HFFc6 (cell line): Measurements from ENCODE around the gene MRPL1. TPM values are rescaled to one million over a fixed set of nuclear protein-coding genes. Genes with fewer than 3 reads are reported as not detected.

Experiments
- DNase-seq: peaks from one replicate; pipeline ENCODE4 v3.0.0-alpha.2; 2018
- H3K27ac Mint-ChIP-seq: 2 replicates; pipeline ENCODE4 v1.8.0; 2020; ENCODE audit warnings: mild to moderate bottlenecking, mixed read lengths
- H3K27me3 Mint-ChIP-seq: 2 replicates; pipeline ENCODE4 v1.8.0; 2021; ENCODE audit warnings: mild to moderate bottlenecking, moderate library complexity, mixed read lengths; ENCODE audit not compliant: insufficient read depth
- H3K36me3 Mint-ChIP-seq: 2 replicates; pipeline ENCODE4 v1.8.0; 2021; ENCODE audit warnings: low read depth, mixed read lengths
- H3K4me1 Mint-ChIP-seq: 2 replicates; pipeline ENCODE4 v1.8.0; 2020; ENCODE audit warnings: low read depth, mixed read lengths
- H3K4me3 Mint-ChIP-seq: 2 replicates; pipeline ENCODE4 v1.8.0; 2020; ENCODE audit warnings: mild to moderate bottlenecking, moderate library complexity, mixed read lengths
- H3K9me3 Mint-ChIP-seq: 2 replicates; pipeline ENCODE4 v1.8.0; 2020; ENCODE audit warnings: mild to moderate bottlenecking, mixed read lengths
- CTCF ChIP-seq: fragments of 200-600 bp; sonication (generic); IDR thresholded peaks from 2 replicates; pipeline ENCODE4 v1.5.0; 2021; ENCODE audit warnings: antibody characterized with exemption, mild to moderate bottlenecking
- total RNA-seq, 6 experiments: library from RNA; stranded (reverse); fragmentation: NEBNext Ultra II Directional; extraction: Animal tissue kit (Norgen Biotek cat#: 25700); gene quantifications; 2 replicates in 1 of 6; 3 replicates in 5 of 6; pipeline ENCODE4 v1.2.3, GENCODE V29; 2021

MRPL1 gene
- total RNA-seq, 6 experiments from 2014 or later, result 29.2 to 48.8 (median 45.1) TPM

- peaks cover 17% of the 10 kb centered on the region for H3K4me1 Mint-ChIP-seq
Measured at GRCh38 chr4:77880784-77881183, 18.2 kb downstream of the MRPL1 start.

GRCh38 chr4:77881460-77882295, 19.0 kb downstream of the MRPL1 start:
- peaks cover 17% of the 10 kb centered on the region for H3K4me1 Mint-ChIP-seq
- peaks cover 26% of the 10 kb centered on the region for H3K36me3 Mint-ChIP-seq
- no peak for TF ChIP-seq CTCF
- no peak overlapping the region for H3K4me3 Mint-ChIP-seq
- H3K27me3 Mint-ChIP-seq, result peaks cover 2% of the 10 kb centered on the region; the same call in 1 of the 2 replicates
- no peak for DNase-seq
- H3K27ac Mint-ChIP-seq, result peak overlapping the region; percentile 5; the same call in 1 of the 2 replicates
- H3K9me3 Mint-ChIP-seq, result no peaks in the 10 kb centered on the region

More at GRCh38 chr4:77880784-77881183, 18.2 kb downstream of the MRPL1 start:
- H3K36me3 Mint-ChIP-seq, result peaks cover 24% of the 10 kb centered on the region
- H3K4me3 Mint-ChIP-seq, result no peak overlapping the region
- no peak for TF ChIP-seq CTCF
- H3K9me3 Mint-ChIP-seq, result no peaks in the 10 kb centered on the region
- no peaks in the 10 kb centered on the region for H3K27me3 Mint-ChIP-seq
- no peak for DNase-seq
- no peak overlapping the region for H3K27ac Mint-ChIP-seq

GRCh38 chr4:77893451-77893850, 30.8 kb downstream of the MRPL1 start:
- no peak for TF ChIP-seq CTCF
- H3K27ac Mint-ChIP-seq, result no peak overlapping the region
- H3K4me3 Mint-ChIP-seq, result no peak overlapping the region
- H3K4me1 Mint-ChIP-seq, result no peaks in the 10 kb centered on the region
- DNase-seq, result no peak
- H3K9me3 Mint-ChIP-seq, result no peaks in the 10 kb centered on the region
- no peaks in the 10 kb centered on the region for H3K27me3 Mint-ChIP-seq
- H3K36me3 Mint-ChIP-seq, result peaks cover 6% of the 10 kb centered on the region

- Mint-ChIP-seq H3K4me1 (no peaks in the 10 kb centered on the region), H3K36me3 (peaks cover 12% of the 10 kb centered on the region), H3K4me3 (no peak overlapping the region), H3K27ac (no peak overlapping the region), H3K9me3 (no peaks in the 10 kb centered on the region), H3K27me3 (no peaks in the 10 kb centered on the region)
- no peak for TF ChIP-seq CTCF
- DNase-seq, result no peak
Measured at GRCh38 chr4:77899607-77900006, 37.0 kb downstream of the MRPL1 start.

GRCh38 chr4:77903186-77903585, 40.6 kb downstream of the MRPL1 start:
- H3K4me3 Mint-ChIP-seq, result no peak overlapping the region
- no peaks in the 10 kb centered on the region for H3K4me1 Mint-ChIP-seq
- H3K27me3 Mint-ChIP-seq, result no peaks in the 10 kb centered on the region
- peaks cover 21% of the 10 kb centered on the region for H3K36me3 Mint-ChIP-seq
- H3K9me3 Mint-ChIP-seq, result no peaks in the 10 kb centered on the region
- no peak for TF ChIP-seq CTCF
- no peak overlapping the region for H3K27ac Mint-ChIP-seq
- DNase-seq, result no peak
